PC-3 (cell line): ENCODE measurements around the gene NAPEPLD. TPM values are rescaled to one million over a fixed set of nuclear protein-coding genes. Genes with fewer than 3 reads are reported as not detected.

Experiments used
- ATAC-seq: fragments of 200-7000 bp; cut with Tn5 transposase; 2 replicates; pipeline ENCODE4 v1.9.1; 2020; ENCODE audit warnings: mild to moderate bottlenecking, moderate library complexity
- BruUV-seq: library from RNA; stranded (reverse); fragments of 400-500 nt; replicated peaks from 2 replicates; lab custom pipeline; 2021; lab: Mats Ljungman, UMichigan
- CTCF ChIA-PET: fragments of 300-600 bp; sonication (Branson Sonifier 250); formaldehyde crosslinking; loops from one replicate; lab custom pipeline; 2022; ENCODE audit warnings: antibody characterized with exemption; lab: Charles Lee
- POLR2A ChIA-PET: fragments of 300-600 bp; sonication (Branson Sonifier 250); formaldehyde crosslinking; loops from one replicate; lab custom pipeline; 2022; ENCODE audit warnings: antibody characterized with exemption; ENCODE audit not compliant: unreplicated experiment; lab: Charles Lee
- DNase-seq: peaks from one replicate; pipeline ENCODE4 v3.0.0-alpha.2; 2015
- H2AFZ ChIP-seq: fragments of 300-600 bp; sonication (generic); 2 replicates; pipeline ENCODE4 v1.6.0; 2016; ENCODE audit warnings: antibody characterized with exemption, low read length
- H3F3A ChIP-seq: fragments of 300-600 bp; sonication (generic); one replicate; pipeline ENCODE4 v1.6.0; 2017; ENCODE audit warnings: antibody characterized with exemption, low read length, control low read depth, mild to moderate bottlenecking; ENCODE audit not compliant: unreplicated experiment
- H3K27ac ChIP-seq: fragments of 300-600 bp; sonication (generic); 2 replicates; pipeline ENCODE4 v1.5.1; 2016; ENCODE audit warnings: mild to moderate bottlenecking, low read length
- H3K27me3 ChIP-seq: fragments of 300-600 bp; sonication (generic); 2 replicates; pipeline ENCODE4 v1.6.1; 2016; ENCODE audit warnings: low read length, mixed read lengths
- H3K36me3 ChIP-seq: fragments of 300-600 bp; sonication (generic); 2 replicates; pipeline ENCODE4 v1.6.1; 2016; ENCODE audit warnings: low read depth, mixed run types, low read length, mixed read lengths
- H3K4me1 ChIP-seq: fragments of 300-600 bp; sonication (generic); 2 replicates; pipeline ENCODE4 v1.5.1; 2016; ENCODE audit warnings: low read length; ENCODE audit not compliant: insufficient read depth
- H3K4me2 ChIP-seq: fragments of 300-600 bp; sonication (generic); 2 replicates; pipeline ENCODE4 v1.6.0; 2016; ENCODE audit warnings: low read length
- H3K4me3 ChIP-seq: fragments of 300-600 bp; sonication (generic); 2 replicates; pipeline ENCODE4 v1.5.1; 2016; ENCODE audit warnings: mild to moderate bottlenecking, low read length, mixed read lengths
- H3K79me2 ChIP-seq: fragments of 300-600 bp; sonication (generic); 2 replicates; pipeline ENCODE4 v1.6.1; 2017; ENCODE audit warnings: low read length, mixed read lengths
- H3K9ac ChIP-seq: fragments of 300-600 bp; sonication (generic); 2 replicates; pipeline ENCODE4 v1.6.0; 2016; ENCODE audit warnings: mild to moderate bottlenecking, low read length
- H3K9me2 ChIP-seq: fragments of 300-600 bp; sonication (generic); replicated peaks from 2 replicates; pipeline ENCODE4 v1.6.1; 2016; ENCODE audit warnings: mixed run types, low read length, mixed read lengths
- H3K9me3 ChIP-seq: fragments of 300-600 bp; sonication (generic); 2 replicates; pipeline ENCODE4 v1.6.1; 2016; ENCODE audit warnings: low read length, mixed read lengths
- H4K20me1 ChIP-seq: fragments of 300-600 bp; sonication (generic); 2 replicates; pipeline ENCODE4 v1.6.1; 2016; ENCODE audit warnings: low read length, mixed read lengths
- EZH2 ChIP-seq: fragments of 300-600 bp; sonication (generic); IDR thresholded peaks from one replicate; pipeline ENCODE4 v1.6.1; 2017; ENCODE audit warnings: antibody characterized with exemption, mild to moderate bottlenecking, low read length; ENCODE audit not compliant: unreplicated experiment
- EZH2phosphoT487 ChIP-seq: fragments of 300-600 bp; sonication (generic); IDR thresholded peaks from 2 replicates; pipeline ENCODE4 v1.6.1; 2018; ENCODE audit warnings: mild to moderate bottlenecking, antibody characterized with exemption, low read length, borderline replicate concordance
- intact Hi-C: fragments of 100-400 bp; cut with micrococcal nuclease; formaldehyde crosslinking; loops from 2 replicates; pipeline ENCODE4 v1.9.0; 2023
- total RNA-seq: library from RNA; depleted of rRNA; stranded (reverse); fragments of >200 nt; gene quantifications from 2 replicates; pipeline ENCODE4 v1.2.3, GENCODE V29; 2014
- TF ChIP-seq, protein P1 (sequence below): fragments of 300-600 bp; sonication (generic); conservative IDR thresholded peaks from 2 replicates; pipeline ENCODE4 v1.5.1; 2017; ENCODE audit warnings: antibody characterized with exemption, low read depth, mild to moderate bottlenecking, low read length

Gene NAPEPLD
- total RNA-seq, 1 experiment from 2014 or later, result 2.5 TPM

DNA sequence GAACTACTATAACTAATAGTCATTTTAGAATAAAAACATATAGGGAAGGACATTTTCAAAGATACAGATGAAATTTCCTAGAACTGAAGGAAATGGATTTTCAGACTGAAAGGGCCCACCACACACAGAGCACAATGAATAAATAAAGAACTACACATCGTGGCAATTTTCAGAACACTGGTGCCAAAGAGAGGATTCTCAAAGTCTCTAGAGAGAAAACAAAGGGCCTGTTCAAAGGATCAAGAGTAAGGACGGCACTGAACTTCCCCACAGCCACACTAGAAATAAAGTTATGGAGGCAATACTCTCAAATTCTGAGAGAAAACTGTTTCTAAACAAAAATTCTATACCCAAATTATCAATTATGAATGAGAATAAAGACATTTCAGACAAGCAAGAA lies 21.9 kb downstream of the NAPEPLD start:
- peaks cover 8% of the 10 kb centered on the region for H3K4me1 ChIP-seq
- H3F3A ChIP-seq, result no peaks in the 10 kb centered on the region
- no peaks in the 10 kb centered on the region for H3K9me3 ChIP-seq
- no peak overlapping the region for H3K27ac ChIP-seq
- DNase-seq (no peak), ATAC-seq (no peak)
- POLR2A ChIA-PET, result no interaction called here
- H4K20me1 ChIP-seq, result no peaks in the 10 kb centered on the region
- CTCF ChIA-PET, result no interaction called here
- BruUV-seq, result no TSS peak
- H2AFZ ChIP-seq, result no peak overlapping the region
- 0 out of 2 replicates have a peak, but pooled peaks cover 3% of the 10 kb centered on the region for H3K79me2 ChIP-seq
- TF ChIP-seq, protein P1, sequence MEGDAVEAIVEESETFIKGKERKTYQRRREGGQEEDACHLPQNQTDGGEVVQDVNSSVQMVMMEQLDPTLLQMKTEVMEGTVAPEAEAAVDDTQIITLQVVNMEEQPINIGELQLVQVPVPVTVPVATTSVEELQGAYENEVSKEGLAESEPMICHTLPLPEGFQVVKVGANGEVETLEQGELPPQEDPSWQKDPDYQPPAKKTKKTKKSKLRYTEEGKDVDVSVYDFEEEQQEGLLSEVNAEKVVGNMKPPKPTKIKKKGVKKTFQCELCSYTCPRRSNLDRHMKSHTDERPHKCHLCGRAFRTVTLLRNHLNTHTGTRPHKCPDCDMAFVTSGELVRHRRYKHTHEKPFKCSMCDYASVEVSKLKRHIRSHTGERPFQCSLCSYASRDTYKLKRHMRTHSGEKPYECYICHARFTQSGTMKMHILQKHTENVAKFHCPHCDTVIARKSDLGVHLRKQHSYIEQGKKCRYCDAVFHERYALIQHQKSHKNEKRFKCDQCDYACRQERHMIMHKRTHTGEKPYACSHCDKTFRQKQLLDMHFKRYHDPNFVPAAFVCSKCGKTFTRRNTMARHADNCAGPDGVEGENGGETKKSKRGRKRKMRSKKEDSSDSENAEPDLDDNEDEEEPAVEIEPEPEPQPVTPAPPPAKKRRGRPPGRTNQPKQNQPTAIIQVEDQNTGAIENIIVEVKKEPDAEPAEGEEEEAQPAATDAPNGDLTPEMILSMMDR, result no peak
- TF ChIP-seq EZH2 (no peak), EZH2phosphoT487 (no peak)
- H3K4me3 ChIP-seq, result no peak overlapping the region
- H3K9ac ChIP-seq, result no peak overlapping the region
- intact Hi-C loops, result no loop called here
- no peaks in the 10 kb centered on the region for H3K9me2 ChIP-seq
- H3K4me2 ChIP-seq, result no peak overlapping the region
- H3K27me3 ChIP-seq, result no peaks in the 10 kb centered on the region
- peaks cover 10% of the 10 kb centered on the region for H3K36me3 ChIP-seq

- Histone ChIP-seq H3K4me3 (no peak overlapping the region), H4K20me1 (no peaks in the 10 kb centered on the region), H3K4me1 (no peaks in the 10 kb centered on the region; the same call in 1 of the 2 replicates), H3K4me2 (no peak overlapping the region), H2AFZ (no peak overlapping the region), H3K79me2 (no peaks in the 10 kb centered on the region), H3K9me2 (no peaks in the 10 kb centered on the region), H3K9me3 (no peaks in the 10 kb centered on the region), H3K9ac (no peak overlapping the region), H3K27ac (no peak overlapping the region), H3K27me3 (no peaks in the 10 kb centered on the region), H3K36me3 (peaks cover 18% of the 10 kb centered on the region), H3F3A (no peaks in the 10 kb centered on the region)
- TF ChIP-seq EZH2phosphoT487 (no peak), EZH2 (no peak)
- TF ChIP-seq, protein P1, result no peak
- ChIA-PET CTCF (no interaction called here), POLR2A (no interaction called here)
- no TSS peak for BruUV-seq
- intact Hi-C loops, result no loop called here
- DNase-seq, result no peak
- no peak for ATAC-seq
These were observed 24.4 kb downstream of the NAPEPLD start for GRCh38 chr7:103124429-103124979.

DNA sequence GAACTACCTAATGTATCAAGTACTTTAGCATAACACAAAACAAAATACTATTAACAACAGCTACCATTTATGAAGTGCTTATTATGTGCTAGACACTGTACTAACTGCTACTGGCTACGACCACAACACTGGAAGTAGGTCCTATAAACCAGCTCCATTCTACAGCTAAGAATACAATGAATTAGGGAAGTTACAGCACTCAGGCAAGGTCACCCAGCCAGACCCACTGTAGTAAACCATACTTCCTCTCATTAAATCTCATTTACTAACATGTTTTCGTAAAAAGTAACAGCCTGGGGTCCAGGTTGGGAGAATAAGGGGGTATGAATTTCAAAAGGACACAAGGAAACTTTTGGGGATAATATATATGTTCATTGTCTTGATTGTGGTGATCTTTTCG lies 25.4 kb downstream of the NAPEPLD start:
- Histone ChIP-seq H3K9me2 (no peaks in the 10 kb centered on the region), H3K9me3 (no peaks in the 10 kb centered on the region), H3F3A (no peaks in the 10 kb centered on the region), H3K9ac (no peak overlapping the region), H3K79me2 (no peaks in the 10 kb centered on the region), H3K4me1 (no peaks in the 10 kb centered on the region; the same call in 1 of the 2 replicates), H3K4me2 (no peak overlapping the region), H4K20me1 (no peaks in the 10 kb centered on the region), H2AFZ (no peak overlapping the region), H3K36me3 (peaks cover 20% of the 10 kb centered on the region), H3K27ac (no peak overlapping the region), H3K4me3 (no peak overlapping the region), H3K27me3 (no peaks in the 10 kb centered on the region)
- no TSS peak for BruUV-seq
- CTCF ChIA-PET, result no interaction called here
- intact Hi-C loops, result no loop called here
- POLR2A ChIA-PET, result no interaction called here
- DNase-seq (no peak), ATAC-seq (no peak)
- TF ChIP-seq, protein P1, result no peak
- no peak for TF ChIP-seq EZH2phosphoT487
- TF ChIP-seq EZH2, result no peak
